HepG2 (cell line): ENCODE results near the gene LHB. TPM values are rescaled to one million over a fixed set of nuclear protein-coding genes. Genes with fewer than 3 reads are reported as not detected.
A peak's percentile ranks its signal among the peaks of the same experiment; 100 is the strongest.

ENCODE experiments used
- CC2D1A ChIP-seq: sonication (generic); formaldehyde crosslinking; IDR thresholded peaks from 2 replicates; pipeline ENCODE4 v1.8.1; 2023; ENCODE audit warnings: mild to moderate bottlenecking, missing genetic modification reagents
- DR1 ChIP-seq: sonication (generic); formaldehyde crosslinking; IDR thresholded peaks from 2 replicates; pipeline ENCODE4 v1.8.0; 2021; ENCODE audit warnings: mild to moderate bottlenecking, missing genetic modification reagents, inconsistent platforms
- ERF ChIP-seq: IDR thresholded peaks from 2 replicates; pipeline ENCODE4 v1.6.1; 2018; ENCODE audit warnings: missing biosample characterization, missing genetic modification reagents
- ESRRA ChIP-seq: sonication (generic); formaldehyde crosslinking; IDR thresholded peaks from 2 replicates; pipeline ENCODE4 v1.5.1; 2020; ENCODE audit warnings: mild to moderate bottlenecking, low read depth, missing genetic modification reagents
- EZH2 ChIP-seq: conservative IDR thresholded peaks from 2 replicates; pipeline ENCODE4 v1.6.1; 2012; ENCODE audit warnings: mild to moderate bottlenecking, low read depth, low read length, moderate library complexity
- HDAC1 ChIP-seq: sonication (generic); formaldehyde crosslinking; IDR thresholded peaks from 2 replicates; pipeline ENCODE4 v1.5.1; 2020; ENCODE audit warnings: mild to moderate bottlenecking, missing genetic modification reagents
- MAZ ChIP-seq, 2 experiments: sonication (generic) in 1 of 2; formaldehyde crosslinking in 1 of 2; IDR thresholded peaks; 2 replicates each; pipeline versions ENCODE4 v1.5.0 to v1.6.1; 2012 to 2020; ENCODE audit warnings: low read depth in 2 of 2, mild to moderate bottlenecking in 2 of 2, borderline replicate concordance in 1 of 2, improper control_type of control experiment in 1 of 2, low read length in 1 of 2, missing genetic modification reagents in 1 of 2, moderate library complexity in 1 of 2
- MED8 ChIP-seq: sonication (generic); formaldehyde crosslinking; IDR thresholded peaks from 2 replicates; pipeline ENCODE4 v1.8.1; 2023; ENCODE audit warnings: mild to moderate bottlenecking, missing genetic modification reagents; ENCODE audit not compliant: insufficient replicate concordance
- PAF1 ChIP-seq: IDR thresholded peaks from 2 replicates; pipeline ENCODE4 v1.6.1; 2016; ENCODE audit warnings: missing genetic modification reagents, missing compliant biosample characterization
- POLR2AphosphoS5 ChIP-seq: IDR thresholded peaks from 2 replicates; pipeline ENCODE4 v1.6.1; 2012; ENCODE audit warnings: low read depth, low read length
- STAG1 ChIP-seq: sonication (generic); formaldehyde crosslinking; IDR thresholded peaks from 2 replicates; pipeline ENCODE4 v1.4.0; 2020; ENCODE audit warnings: missing genetic modification reagents
- ZFP62 ChIP-seq: sonication (generic); formaldehyde crosslinking; IDR thresholded peaks from 2 replicates; pipeline ENCODE4 v1.4.0; 2020; ENCODE audit warnings: missing genetic modification reagents
- ZNF33A ChIP-seq: sonication (generic); formaldehyde crosslinking; IDR thresholded peaks from 2 replicates; pipeline ENCODE4 v1.5.1; 2020; ENCODE audit warnings: missing genetic modification reagents, mild to moderate bottlenecking, moderate library complexity, borderline replicate concordance
- ZNF468 ChIP-seq: sonication (generic); formaldehyde crosslinking; IDR thresholded peaks from 2 replicates; pipeline ENCODE4 v1.8.0; 2022; ENCODE audit warnings: mild to moderate bottlenecking, moderate library complexity, missing genetic modification reagents
- ZNF558 ChIP-seq: sonication (generic); formaldehyde crosslinking; IDR thresholded peaks from 2 replicates; pipeline ENCODE4 v1.9.0; 2022; ENCODE audit warnings: mild to moderate bottlenecking, missing genetic modification reagents, borderline replicate concordance
- ZNF788 ChIP-seq: sonication (generic); formaldehyde crosslinking; IDR thresholded peaks from 2 replicates; pipeline ENCODE4 v1.5.0; 2020; ENCODE audit warnings: mild to moderate bottlenecking, missing genetic modification reagents, borderline replicate concordance
- polyA plus RNA-seq, 8 experiments: library from polyadenylated mRNA; depleted of rRNA in 3 of 8; stranded (reverse) in 7 of 8; unstranded in 1 of 8; fragments of >200 nt; fragmentation: Illumina TruSeq in 4 of 8; extraction: Trizol in 4 of 8; gene quantifications; 2 replicates each; pipeline versions ENCODE4 v1.2.1 to v1.2.3, GENCODE V29; 2011 to 2016; ENCODE audit warnings: low read depth in 4 of 8, missing spikeins in 1 of 8, mixed read lengths in 1 of 8; ENCODE audit not compliant: insufficient read depth in 1 of 8
- total RNA-seq, 5 experiments: library from RNA; depleted of rRNA; stranded (reverse); fragments of >200 nt; fragmentation: Illumina TruSeq; extraction: Trizol; gene quantifications; 2 replicates each; pipeline ENCODE4 v1.2.3, GENCODE V29; 2016; ENCODE audit warnings: low read depth in 1 of 5
- TF ChIP-seq, protein P1 (sequence below): IDR thresholded peaks from 2 replicates; pipeline ENCODE4 v1.6.1; 2016; ENCODE audit warnings: mild to moderate bottlenecking
- TF ChIP-seq, protein P2 (sequence below): sonication (generic); formaldehyde crosslinking; IDR thresholded peaks from 2 replicates; pipeline ENCODE4 v1.9.0; 2021; ENCODE audit warnings: missing genetic modification reagents, mild to moderate bottlenecking, borderline replicate concordance
- TF ChIP-seq, protein P3 (sequence below): sonication (generic); formaldehyde crosslinking; IDR thresholded peaks from 2 replicates; pipeline ENCODE4 v1.5.0; 2020; ENCODE audit warnings: missing genetic modification reagents
- TF ChIP-seq, protein P4 (sequence below): sonication (generic); formaldehyde crosslinking; IDR thresholded peaks from 2 replicates; pipeline ENCODE4 v1.5.0; 2020; ENCODE audit warnings: mild to moderate bottlenecking, missing genetic modification reagents
- TF ChIP-seq, protein P5 (sequence below): sonication (generic); formaldehyde crosslinking; conservative IDR thresholded peaks from 2 replicates; pipeline ENCODE4 v1.4.0; 2020; ENCODE audit warnings: missing genetic modification reagents

Gene LHB
- total and polyA plus RNA-seq, 2 of the 13 experiments (the other 11 are each of a cell fraction or from before 2014, with no cell fraction given): not detected

DNA sequence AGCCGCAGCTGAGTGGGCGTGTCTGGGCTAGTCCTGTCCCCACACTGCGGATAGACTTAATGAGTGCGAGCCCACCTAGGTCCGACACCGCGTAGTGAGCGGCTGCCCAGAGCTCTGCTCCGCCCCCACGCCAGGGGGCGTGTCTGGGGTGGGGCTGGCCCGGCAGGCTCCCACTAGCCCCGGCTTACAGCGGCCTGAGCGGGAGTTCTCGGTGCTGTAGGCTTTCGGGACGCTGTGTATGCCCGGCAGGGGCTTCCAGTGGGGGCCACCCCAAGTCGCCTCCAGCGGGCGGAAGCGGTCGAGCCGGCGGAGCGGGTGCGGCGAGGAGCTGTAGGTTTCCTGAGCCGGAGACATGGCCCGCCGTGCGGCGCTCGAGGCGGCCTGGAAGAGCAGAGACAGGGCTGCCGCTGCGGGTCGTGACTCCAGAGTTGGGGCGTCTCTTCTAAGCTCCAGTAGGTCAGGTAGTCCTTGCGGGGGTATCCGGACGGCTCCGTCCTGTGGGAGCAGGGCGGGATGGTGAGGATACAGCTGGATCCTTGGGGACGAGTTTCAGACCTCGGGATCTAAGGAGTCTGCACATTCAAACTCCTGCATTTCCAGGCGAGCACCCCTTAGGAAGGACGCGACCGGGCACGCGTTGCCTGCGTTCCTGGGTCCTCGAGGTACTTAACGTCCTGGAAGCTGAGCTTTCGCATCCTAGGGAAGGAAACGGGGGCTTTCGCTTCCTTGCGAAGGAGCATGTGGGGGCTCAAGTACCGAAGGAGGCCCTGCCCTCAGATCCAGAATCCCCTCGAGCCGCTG lies 39.4 kb upstream of the LHB start (continued):
- TF ChIP-seq, protein P1, sequence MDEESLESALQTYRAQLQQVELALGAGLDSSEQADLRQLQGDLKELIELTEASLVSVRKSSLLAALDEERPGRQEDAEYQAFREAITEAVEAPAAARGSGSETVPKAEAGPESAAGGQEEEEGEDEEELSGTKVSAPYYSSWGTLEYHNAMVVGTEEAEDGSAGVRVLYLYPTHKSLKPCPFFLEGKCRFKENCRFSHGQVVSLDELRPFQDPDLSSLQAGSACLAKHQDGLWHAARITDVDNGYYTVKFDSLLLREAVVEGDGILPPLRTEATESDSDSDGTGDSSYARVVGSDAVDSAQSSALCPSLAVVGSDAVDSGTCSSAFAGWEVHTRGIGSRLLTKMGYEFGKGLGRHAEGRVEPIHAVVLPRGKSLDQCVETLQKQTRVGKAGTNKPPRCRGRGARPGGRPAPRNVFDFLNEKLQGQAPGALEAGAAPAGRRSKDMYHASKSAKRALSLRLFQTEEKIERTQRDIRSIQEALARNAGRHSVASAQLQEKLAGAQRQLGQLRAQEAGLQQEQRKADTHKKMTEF (CRISPR knock-in tag): peak; percentile 22; the same call in 1 of the 2 replicates
- no peak for TF ChIP-seq ZFP62
- no peak for TF ChIP-seq ZNF468 (CRISPR knock-in tag)
- TF ChIP-seq STAG1 (CRISPR knock-in tag): no peak
- no peak for TF ChIP-seq ZNF33A (CRISPR knock-in tag)
- TF ChIP-seq, protein P2, sequence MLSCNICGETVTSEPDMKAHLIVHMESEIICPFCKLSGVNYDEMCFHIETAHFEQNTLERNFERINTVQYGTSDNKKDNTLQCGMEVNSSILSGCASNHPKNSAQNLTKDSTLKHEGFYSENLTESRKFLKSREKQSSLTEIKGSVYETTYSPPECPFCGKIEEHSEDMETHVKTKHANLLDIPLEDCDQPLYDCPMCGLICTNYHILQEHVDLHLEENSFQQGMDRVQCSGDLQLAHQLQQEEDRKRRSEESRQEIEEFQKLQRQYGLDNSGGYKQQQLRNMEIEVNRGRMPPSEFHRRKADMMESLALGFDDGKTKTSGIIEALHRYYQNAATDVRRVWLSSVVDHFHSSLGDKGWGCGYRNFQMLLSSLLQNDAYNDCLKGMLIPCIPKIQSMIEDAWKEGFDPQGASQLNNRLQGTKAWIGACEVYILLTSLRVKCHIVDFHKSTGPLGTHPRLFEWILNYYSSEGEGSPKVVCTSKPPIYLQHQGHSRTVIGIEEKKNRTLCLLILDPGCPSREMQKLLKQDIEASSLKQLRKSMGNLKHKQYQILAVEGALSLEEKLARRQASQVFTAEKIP (CRISPR knock-in tag): no peak
- TF ChIP-seq, protein P3, sequence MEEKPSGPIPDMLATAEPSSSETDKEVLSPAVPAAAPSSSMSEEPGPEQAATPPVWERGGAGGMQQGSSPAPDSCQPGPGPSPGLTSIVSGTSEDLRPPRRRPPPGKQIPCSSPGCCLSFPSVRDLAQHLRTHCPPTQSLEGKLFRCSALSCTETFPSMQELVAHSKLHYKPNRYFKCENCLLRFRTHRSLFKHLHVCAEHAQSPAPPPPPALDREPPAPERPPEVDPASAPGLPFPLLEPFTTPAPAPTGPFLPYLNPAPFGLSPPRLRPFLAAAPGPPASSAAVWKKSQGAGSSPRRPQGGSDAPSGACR (CRISPR knock-in tag): no peak
- TF ChIP-seq CC2D1A (CRISPR knock-in tag): no peak
- no peak for TF ChIP-seq MAZ (IDR thresholded peaks at IDR 0.05; ENCODE audit: borderline replicate concordance, low read depth, low read length)
- 0 out of 2 replicates have a peak, but pooled peaks have one; percentile 12 for TF ChIP-seq MAZ (CRISPR knock-in tag; IDR thresholded peaks at IDR 0.05; ENCODE audit: low read depth)
- no peak for TF ChIP-seq ZNF788
- TF ChIP-seq DR1: no peak
- no peak for TF ChIP-seq POLR2AphosphoS5
- TF ChIP-seq, protein P4, sequence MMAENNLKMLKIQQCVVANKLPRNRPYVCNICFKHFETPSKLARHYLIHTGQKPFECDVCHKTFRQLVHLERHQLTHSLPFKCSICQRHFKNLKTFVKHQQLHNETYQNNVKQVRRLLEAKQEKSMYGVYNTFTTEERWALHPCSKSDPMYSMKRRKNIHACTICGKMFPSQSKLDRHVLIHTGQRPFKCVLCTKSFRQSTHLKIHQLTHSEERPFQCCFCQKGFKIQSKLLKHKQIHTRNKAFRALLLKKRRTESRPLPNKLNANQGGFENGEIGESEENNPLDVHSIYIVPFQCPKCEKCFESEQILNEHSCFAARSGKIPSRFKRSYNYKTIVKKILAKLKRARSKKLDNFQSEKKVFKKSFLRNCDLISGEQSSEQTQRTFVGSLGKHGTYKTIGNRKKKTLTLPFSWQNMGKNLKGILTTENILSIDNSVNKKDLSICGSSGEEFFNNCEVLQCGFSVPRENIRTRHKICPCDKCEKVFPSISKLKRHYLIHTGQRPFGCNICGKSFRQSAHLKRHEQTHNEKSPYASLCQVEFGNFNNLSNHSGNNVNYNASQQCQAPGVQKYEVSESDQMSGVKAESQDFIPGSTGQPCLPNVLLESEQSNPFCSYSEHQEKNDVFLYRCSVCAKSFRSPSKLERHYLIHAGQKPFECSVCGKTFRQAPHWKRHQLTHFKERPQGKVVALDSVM: no peak
- no peak for TF ChIP-seq ZNF558 (CRISPR knock-in tag)
- TF ChIP-seq ESRRA (CRISPR knock-in tag): no peak
- TF ChIP-seq, protein P5, sequence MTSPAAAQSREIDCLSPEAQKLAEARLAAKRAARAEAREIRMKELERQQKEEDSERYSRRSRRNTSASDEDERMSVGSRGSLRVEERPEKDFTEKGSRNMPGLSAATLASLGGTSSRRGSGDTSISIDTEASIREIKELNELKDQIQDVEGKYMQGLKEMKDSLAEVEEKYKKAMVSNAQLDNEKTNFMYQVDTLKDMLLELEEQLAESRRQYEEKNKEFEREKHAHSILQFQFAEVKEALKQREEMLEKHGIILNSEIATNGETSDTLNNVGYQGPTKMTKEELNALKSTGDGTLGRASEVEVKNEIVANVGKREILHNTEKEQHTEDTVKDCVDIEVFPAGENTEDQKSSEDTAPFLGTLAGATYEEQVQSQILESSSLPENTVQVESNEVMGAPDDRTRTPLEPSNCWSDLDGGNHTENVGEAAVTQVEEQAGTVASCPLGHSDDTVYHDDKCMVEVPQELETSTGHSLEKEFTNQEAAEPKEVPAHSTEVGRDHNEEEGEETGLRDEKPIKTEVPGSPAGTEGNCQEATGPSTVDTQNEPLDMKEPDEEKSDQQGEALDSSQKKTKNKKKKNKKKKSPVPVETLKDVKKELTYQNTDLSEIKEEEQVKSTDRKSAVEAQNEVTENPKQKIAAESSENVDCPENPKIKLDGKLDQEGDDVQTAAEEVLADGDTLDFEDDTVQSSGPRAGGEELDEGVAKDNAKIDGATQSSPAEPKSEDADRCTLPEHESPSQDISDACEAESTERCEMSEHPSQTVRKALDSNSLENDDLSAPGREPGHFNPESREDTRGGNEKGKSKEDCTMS (CRISPR knock-in tag): no peak
- TF ChIP-seq MED8: no peak
- no peak for TF ChIP-seq EZH2
- TF ChIP-seq ERF (CRISPR knock-in tag): no peak
- 0 out of 2 replicates have a peak, but pooled peaks have one; percentile 28 for TF ChIP-seq HDAC1 (CRISPR knock-in tag)
- no peak for TF ChIP-seq PAF1 (CRISPR knock-in tag)
